Measurements from ENCODE around the gene DNAAF1. TPM values are rescaled to one million over a fixed set of nuclear protein-coding genes. Genes with fewer than 3 reads are reported as not detected.

DNAAF1 gene
- total RNA-seq, 4 donors from 2014 or later: 0.44 to 0.85 TPM; not detected in 2

DNA sequence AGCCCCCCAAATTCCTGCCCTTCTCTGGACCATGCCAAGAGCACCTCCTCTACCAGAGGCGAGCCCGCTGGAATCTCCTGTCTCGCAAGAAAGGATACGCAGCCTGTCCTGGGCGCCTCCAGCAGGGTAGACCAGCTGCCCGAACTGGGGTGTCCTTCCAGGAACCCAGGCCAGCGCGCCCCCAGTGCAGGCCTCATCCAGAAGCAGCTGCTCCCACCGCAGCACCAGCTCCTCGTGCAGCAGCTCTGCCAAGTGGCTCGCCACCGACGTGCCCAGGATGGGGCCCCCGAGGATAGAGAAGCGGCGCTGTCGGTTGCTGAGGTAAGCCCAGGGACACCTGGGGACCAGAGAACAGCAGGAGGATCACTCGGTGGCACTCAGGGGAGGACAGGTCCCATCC, 37.0 kb downstream of the DNAAF1 start:
- TF ChIP-seq, protein P1, sequence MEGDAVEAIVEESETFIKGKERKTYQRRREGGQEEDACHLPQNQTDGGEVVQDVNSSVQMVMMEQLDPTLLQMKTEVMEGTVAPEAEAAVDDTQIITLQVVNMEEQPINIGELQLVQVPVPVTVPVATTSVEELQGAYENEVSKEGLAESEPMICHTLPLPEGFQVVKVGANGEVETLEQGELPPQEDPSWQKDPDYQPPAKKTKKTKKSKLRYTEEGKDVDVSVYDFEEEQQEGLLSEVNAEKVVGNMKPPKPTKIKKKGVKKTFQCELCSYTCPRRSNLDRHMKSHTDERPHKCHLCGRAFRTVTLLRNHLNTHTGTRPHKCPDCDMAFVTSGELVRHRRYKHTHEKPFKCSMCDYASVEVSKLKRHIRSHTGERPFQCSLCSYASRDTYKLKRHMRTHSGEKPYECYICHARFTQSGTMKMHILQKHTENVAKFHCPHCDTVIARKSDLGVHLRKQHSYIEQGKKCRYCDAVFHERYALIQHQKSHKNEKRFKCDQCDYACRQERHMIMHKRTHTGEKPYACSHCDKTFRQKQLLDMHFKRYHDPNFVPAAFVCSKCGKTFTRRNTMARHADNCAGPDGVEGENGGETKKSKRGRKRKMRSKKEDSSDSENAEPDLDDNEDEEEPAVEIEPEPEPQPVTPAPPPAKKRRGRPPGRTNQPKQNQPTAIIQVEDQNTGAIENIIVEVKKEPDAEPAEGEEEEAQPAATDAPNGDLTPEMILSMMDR (IDR thresholded peaks at IDR 0.05; ENCODE audit: low read depth): no peak

DNA sequence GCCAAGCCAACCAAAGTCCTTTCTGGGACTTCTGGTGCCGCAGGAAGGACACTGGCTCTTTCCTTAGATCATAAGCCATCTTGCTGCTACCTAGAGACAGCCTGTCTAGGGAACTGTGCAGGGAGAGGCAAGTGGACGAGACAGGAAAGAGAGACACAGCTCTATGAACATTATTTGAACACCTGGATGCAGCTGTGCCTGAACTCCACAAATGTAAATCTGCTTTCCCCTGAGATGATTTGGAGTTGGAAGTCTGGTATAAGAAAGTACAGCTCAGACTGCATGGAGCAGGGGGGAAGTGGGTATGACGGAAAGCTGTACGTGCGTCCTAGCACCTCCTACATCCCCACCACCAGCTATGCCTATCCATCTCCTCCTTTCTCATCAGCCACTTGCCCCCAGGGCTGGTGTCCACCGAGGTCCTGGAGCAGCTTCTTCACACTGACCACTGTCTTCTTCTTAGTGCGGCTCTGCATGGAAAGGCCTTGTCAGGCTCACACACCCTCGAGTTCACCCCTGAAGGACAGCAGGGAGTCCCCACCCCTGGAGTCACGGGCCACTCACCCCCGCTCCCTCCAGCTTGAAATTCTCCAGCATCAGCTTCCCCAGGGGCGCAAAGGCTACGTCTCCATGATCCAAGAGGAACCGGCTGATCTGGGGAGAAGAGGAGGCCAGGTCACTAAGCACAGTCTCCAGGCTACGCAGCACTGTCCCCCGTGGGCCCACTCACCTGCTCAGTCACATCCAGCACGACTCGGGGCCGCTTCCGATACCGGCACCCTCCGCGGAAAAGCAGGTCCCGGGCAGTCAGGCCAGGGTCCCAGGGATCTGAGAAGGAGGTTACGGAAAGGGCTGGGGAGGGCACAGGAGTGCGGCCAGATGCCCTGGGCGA, 37.8 kb downstream of the DNAAF1 start:
- TF ChIP-seq, protein P1 (IDR thresholded peaks at IDR 0.05; ENCODE audit: low read depth): no peak

DNA sequence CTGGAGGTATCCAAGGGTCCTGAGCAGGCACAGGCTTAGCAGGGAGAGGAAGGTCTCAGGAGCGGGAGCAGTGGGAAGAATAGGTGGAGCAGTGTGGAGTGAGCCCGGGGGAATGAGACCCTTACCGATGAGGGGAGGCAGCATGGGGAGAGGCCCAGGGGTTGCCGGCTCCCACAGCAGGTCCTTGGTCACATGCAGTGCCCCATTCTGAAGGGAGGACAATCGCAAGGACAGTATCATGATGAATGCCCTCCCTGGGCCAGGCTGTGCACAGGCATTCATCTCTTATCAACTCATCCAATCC, 38.4 kb downstream of the DNAAF1 start:
- TF ChIP-seq, protein P1 (IDR thresholded peaks at IDR 0.05; ENCODE audit: low read depth): no peak

DNA sequence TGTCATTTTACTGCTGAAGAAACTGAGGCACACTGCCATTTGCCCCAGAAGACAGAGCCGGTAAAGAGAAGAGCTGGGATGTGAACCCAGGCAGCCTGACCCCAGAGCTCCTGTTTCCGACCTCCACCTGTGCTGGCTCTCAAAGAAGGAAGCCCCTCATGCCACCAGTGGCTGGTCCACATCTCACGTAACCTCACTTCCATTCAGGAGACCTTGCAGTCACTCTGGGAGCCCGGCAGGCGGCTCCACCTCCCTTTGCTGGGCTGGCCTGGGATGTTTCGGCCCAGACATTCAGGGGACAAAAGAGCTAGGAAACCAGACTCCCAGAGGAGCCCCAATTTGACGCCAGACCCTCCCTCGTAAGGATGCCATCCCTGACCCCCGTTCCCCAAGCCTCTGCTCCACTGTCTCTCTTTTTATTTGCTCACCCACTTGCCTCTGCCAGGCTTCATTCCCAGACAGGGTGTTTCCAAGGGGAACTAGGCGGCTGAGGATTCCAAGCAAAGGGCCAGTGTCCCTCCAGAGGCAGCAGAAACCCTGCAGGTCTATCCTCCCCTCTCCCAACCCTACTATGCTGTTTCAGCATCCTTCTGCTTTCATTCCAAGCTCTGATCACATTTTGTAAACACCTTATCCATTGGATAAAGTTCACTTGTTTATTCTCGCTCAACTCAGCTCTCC, 38.9 kb downstream of the DNAAF1 start:
- TF ChIP-seq, protein P1 (IDR thresholded peaks at IDR 0.05; ENCODE audit: low read depth): no peak

DNA sequence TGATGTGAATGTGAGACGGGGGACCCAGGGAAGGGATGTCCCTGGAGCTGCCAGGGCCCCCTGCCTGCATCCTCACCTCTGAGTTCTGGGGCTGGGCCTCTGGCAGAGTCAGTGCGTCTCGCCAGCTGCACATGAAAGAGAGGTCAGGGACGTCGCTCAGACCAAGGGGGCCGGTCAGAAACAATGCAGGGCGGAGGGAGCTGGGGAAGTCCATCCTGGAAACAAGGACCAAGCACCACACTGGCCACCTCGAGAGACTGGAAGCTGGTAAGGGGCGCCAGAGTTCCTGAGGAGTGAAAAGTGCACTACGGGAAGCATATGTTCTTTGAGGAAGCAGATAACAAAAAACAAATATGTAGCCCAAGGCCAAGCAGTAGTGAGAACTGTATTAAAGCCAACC, 39.7 kb downstream of the DNAAF1 start:
- TF ChIP-seq, protein P1 (IDR thresholded peaks at IDR 0.05; ENCODE audit: low read depth): no peak

DNA sequence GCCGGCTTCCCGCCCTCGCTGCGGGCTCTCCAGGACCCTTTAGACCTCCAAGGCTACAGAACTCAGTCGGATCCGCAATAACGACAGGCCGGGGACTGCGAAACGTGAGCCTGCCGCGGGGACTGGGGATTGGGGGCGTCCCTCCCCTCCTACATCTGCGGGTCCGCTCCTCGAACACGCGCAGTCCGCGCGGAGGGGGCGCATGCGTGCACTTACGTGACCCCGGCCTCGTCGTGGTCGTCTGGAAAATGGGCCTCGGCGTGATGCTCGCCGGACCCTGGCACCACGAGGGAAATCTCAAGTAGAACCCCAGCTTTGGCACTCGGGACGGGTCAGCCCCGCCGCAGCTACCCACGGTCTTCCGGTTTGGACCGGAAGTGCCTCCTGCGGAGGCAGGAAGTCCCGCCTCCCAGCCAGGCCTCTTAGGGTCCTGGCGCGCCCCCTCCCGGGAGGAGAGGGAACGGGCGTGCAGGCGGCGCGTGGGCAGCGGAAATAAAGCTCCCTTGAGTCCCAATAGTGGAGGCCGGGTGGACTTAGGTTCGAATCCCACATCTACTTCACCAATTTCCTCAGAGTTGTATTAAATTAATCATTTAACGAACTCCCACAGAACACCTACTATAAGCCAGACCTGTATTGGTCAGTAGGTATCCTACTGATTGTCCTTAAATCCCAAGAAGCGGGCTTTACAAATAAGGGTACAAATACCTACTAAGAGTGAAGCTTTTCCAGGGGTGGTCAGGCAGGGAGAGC, 41.8 kb downstream of the DNAAF1 start, which contains the start of gene TAF1C:
TSS of gene TAF1C (minus strand) at position 373 of the 753 bp plus-strand sequence. CDS start 2,069 bp downstream, outside the sequence.
- TF ChIP-seq, protein P1 (IDR thresholded peaks at IDR 0.05; ENCODE audit: low read depth): no peak

Measured in subcutaneous adipose tissue (tissue), 4 donors.